Spleen (tissue), 11 donors: ENCODE results near the gene HOXC11. TPM values are rescaled to one million over a fixed set of nuclear protein-coding genes. Genes with fewer than 3 reads are reported as not detected.
A peak's percentile ranks its signal among the peaks of the same experiment; 100 is the strongest.

Experiments
- DNase-seq: peaks from one replicate; pipeline ENCODE4 v3.0.0-alpha.2; 2020
- H3K27ac ChIP-seq, 8 donors: fragments of 200-600 bp; sonication (generic) in 7 of 8; 1 replicate in 4 of 8; 2 replicates in 4 of 8; pipeline versions ENCODE4 v1.5.0 to v1.8.0; 2016 to 2021; ENCODE audit warnings: inconsistent platforms in 4 of 8, mild to moderate bottlenecking in 4 of 8, moderate library complexity in 1 of 8
- H3K27me3 ChIP-seq, 7 donors: fragments of 200-600 bp; sonication (generic) in 6 of 7; replicated peaks in 1 of 7; 1 replicate in 4 of 7; 2 replicates in 3 of 7; pipeline versions ENCODE4 v1.5.0 to v1.8.0; 2016 to 2021; ENCODE audit warnings: inconsistent platforms in 3 of 7, mild to moderate bottlenecking in 1 of 7
- H3K36me3 ChIP-seq, 6 donors: fragments of 200-600 bp; sonication (generic) in 5 of 6; 1 replicate in 4 of 6; 2 replicates in 2 of 6; pipeline versions ENCODE4 v1.5.0 to v1.8.0; 2016 to 2021; ENCODE audit warnings: inconsistent platforms in 2 of 6
- H3K4me1 ChIP-seq, 6 donors: fragments of 200-600 bp; sonication (generic) in 5 of 6; 1 replicate in 3 of 6; 2 replicates in 3 of 6; pipeline versions ENCODE4 v1.5.0 to v1.8.0; 2016 to 2021; ENCODE audit warnings: inconsistent platforms in 3 of 6
- H3K4me3 ChIP-seq, 8 donors: fragments of 200-600 bp; sonication (generic) in 7 of 8; 1 replicate in 4 of 8; 2 replicates in 4 of 8; pipeline versions ENCODE4 v1.5.0 to v1.8.0; 2016 to 2021; ENCODE audit warnings: inconsistent platforms in 4 of 8, mild to moderate bottlenecking in 4 of 8, moderate library complexity in 2 of 8
- H3K9me3 ChIP-seq, 8 donors: fragments of 200-600 bp; sonication (generic) in 7 of 8; 1 replicate in 4 of 8; 2 replicates in 4 of 8; pipeline versions ENCODE4 v1.5.0 to v1.8.0; 2016 to 2021; ENCODE audit warnings: inconsistent platforms in 4 of 8
- POLR2A ChIP-seq, 3 donors: fragments of 450-650 bp; IDR thresholded peaks; one replicate each; pipeline ENCODE4 v1.5.1; 2017; ENCODE audit warnings: antibody characterized with exemption in 3 of 3, mild to moderate bottlenecking in 1 of 3
- POLR2AphosphoS5 ChIP-seq, 3 donors: sonication (generic); formaldehyde crosslinking; IDR thresholded peaks; one replicate each; pipeline ENCODE4 v1.5.1; 2017; ENCODE audit warnings: antibody characterized with exemption in 3 of 3
- WGBS, 5 donors: extraction: QIAGEN DNeasy Blood & Tissue Kit in 3 of 5; methylation state at CpG; one replicate each; pipeline versions ENCODE4 v1.1.5 to v1.1.7; 2013 to 2018; 5-methylcytosine and 5-hydroxymethylcytosine counted together
- intact Hi-C: fragments of 100-400 bp; cut with DNase I; formaldehyde crosslinking; loops from one replicate; pipeline ENCODE4 v1.15.0; 2023; ENCODE audit warnings: low total_unique reads
- polyA plus RNA-seq, 3 donors: library from polyadenylated mRNA; stranded (reverse); fragments of 200-250 nt; gene quantifications; one replicate each; pipeline ENCODE4 v1.2.1, GENCODE V29; 2013
- total RNA-seq, 7 donors: library from RNA; depleted of rRNA in 3 of 7; stranded (reverse); fragments of >200 nt in 3 of 7; fragmentation: NEBNext Ultra II Directional in 4 of 7; extraction: Animal tissue kit (Norgen Biotek cat#: 25700) in 4 of 7; gene quantifications; one replicate each; pipeline versions ENCODE4 v1.1.0 to v1.2.1, GENCODE V29; 2016 to 2021
- TF ChIP-seq, protein P1 (sequence below), 11 experiments: fragments of 200-600 bp in 7 of 11; fragments of 450-650 bp in 4 of 11; sonication (generic) in 4 of 11; IDR thresholded peaks in 8 of 11; conservative IDR thresholded peaks in 3 of 11; 1 replicate in 7 of 11; 2 replicates in 4 of 11; pipeline versions ENCODE4 v1.4.0 to v1.8.0; 2016 to 2021; ENCODE audit warnings: antibody characterized with exemption in 11 of 11, inconsistent platforms in 4 of 11, mild to moderate bottlenecking in 1 of 11
- donor health status: healthy with polysubstance abuse.
- donor health status: DM: no; HTN: no; CAD: no; lungs with moderate emphysema.
- donor health status: DM: no; HTN: no; CAD: no.
- donor health status: Bipolar disorder and iron deficiency.
- donor health status: healthy.
- donor health status: DM: no; HTN: no; CAD: no.
- donor health status: DM: yes; HTN: yes; CAD: no.

HOXC11 gene
- total and polyA plus RNA-seq, 10 donors: not detected

DNA sequence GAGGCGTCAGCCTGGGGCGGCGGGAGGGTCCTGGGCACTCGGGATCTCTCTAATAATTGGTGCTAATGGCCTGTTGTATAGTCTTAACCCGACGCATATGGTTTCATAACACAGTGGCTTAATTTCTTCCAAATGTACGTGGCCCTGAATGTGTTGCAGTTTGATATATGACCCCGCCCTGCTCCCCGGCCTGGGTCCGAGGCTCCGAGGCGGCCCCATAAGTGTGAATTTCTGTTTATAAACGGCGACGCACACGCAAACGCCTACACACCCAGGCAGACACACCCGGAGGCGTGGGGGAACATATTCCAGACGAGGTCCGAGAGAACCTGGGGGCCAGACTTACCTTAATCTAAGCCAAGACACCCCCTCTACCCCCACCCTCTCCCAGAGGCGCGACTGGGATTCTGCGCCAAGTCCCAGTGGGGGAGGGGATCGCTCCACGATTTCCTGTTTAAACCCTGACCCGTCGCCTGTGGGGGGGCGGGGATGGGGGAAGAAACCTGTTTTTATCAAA is 45.6 kb downstream of the HOXC11 start:
- Histone ChIP-seq H3K27me3 (peaks cover 9 to 100% (median 83%) of the 10 kb centered on the region in 7 donors), H3K27ac (peak overlapping the region in 2 of 8 donors; percentile 33 to 44), H3K36me3 (no peaks in the 10 kb centered on the region), H3K4me3 (peak overlapping the region in 5 of 8 donors; percentile 30 to 71 (median 36)), H3K9me3 (no peaks in the 10 kb centered on the region), H3K4me1 (peaks cover 7 to 52% (median 39%) of the 10 kb centered on the region in 6 donors)
- intact Hi-C loops: no loop called here
- TF ChIP-seq POLR2A (IDR thresholded peaks at IDR 0.05) (no peak), POLR2AphosphoS5 (IDR thresholded peaks at IDR 0.05) (no peak)
- TF ChIP-seq, protein P1, sequence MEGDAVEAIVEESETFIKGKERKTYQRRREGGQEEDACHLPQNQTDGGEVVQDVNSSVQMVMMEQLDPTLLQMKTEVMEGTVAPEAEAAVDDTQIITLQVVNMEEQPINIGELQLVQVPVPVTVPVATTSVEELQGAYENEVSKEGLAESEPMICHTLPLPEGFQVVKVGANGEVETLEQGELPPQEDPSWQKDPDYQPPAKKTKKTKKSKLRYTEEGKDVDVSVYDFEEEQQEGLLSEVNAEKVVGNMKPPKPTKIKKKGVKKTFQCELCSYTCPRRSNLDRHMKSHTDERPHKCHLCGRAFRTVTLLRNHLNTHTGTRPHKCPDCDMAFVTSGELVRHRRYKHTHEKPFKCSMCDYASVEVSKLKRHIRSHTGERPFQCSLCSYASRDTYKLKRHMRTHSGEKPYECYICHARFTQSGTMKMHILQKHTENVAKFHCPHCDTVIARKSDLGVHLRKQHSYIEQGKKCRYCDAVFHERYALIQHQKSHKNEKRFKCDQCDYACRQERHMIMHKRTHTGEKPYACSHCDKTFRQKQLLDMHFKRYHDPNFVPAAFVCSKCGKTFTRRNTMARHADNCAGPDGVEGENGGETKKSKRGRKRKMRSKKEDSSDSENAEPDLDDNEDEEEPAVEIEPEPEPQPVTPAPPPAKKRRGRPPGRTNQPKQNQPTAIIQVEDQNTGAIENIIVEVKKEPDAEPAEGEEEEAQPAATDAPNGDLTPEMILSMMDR (IDR thresholded peaks at IDR 0.05 in 8 of 11, conservative IDR thresholded peaks at IDR 0.05 in 3 of 11): no peak
- WGBS, 5 donors: 20 to 32% (median 25%) methylated on average over 22 to 29 of the region's 29 CpGs
- no peak for DNase-seq

- H3K27ac ChIP-seq: no peak overlapping the region
Observed at GRCh38 chr12:54019091-54019811, 46.3 kb downstream of the HOXC11 start.

GRCh38 chr12:54019924-54020590 is 47.1 kb downstream of the HOXC11 start:
- peaks cover 7 to 42% (median 32%) of the 10 kb centered on the region in 6 donors for H3K4me1 ChIP-seq
- intact Hi-C loops: no loop called here
- no peak for DNase-seq
- TF ChIP-seq POLR2AphosphoS5 (IDR thresholded peaks at IDR 0.05) (no peak), POLR2A (IDR thresholded peaks at IDR 0.05) (no peak)
- TF ChIP-seq, protein P1 (IDR thresholded peaks at IDR 0.05 in 8 of 11, conservative IDR thresholded peaks at IDR 0.05 in 3 of 11): no peak
- no peak overlapping the region for H3K27ac ChIP-seq
- WGBS, 5 donors: 30 to 49% (median 42%) methylated on average over 10 of the region's 10 CpGs
- H3K36me3 ChIP-seq: no peaks in the 10 kb centered on the region
- H3K4me3 ChIP-seq: no peak overlapping the region
- peaks cover 7 to 100% (median 82%) of the 10 kb centered on the region in 7 donors for H3K27me3 ChIP-seq
- H3K9me3 ChIP-seq: no peaks in the 10 kb centered on the region

More at GRCh38 chr12:54019091-54019811, 46.3 kb downstream of the HOXC11 start:
- H3K4me1 ChIP-seq: peaks cover 7 to 50% (median 37%) of the 10 kb centered on the region in 6 donors
- no peaks in the 10 kb centered on the region for H3K36me3 ChIP-seq
- peak overlapping the region in 1 of 8 donors; percentile 71 for H3K4me3 ChIP-seq
- intact Hi-C loops: no loop called here
- no peak for DNase-seq
- TF ChIP-seq, protein P1 (IDR thresholded peaks at IDR 0.05 in 8 of 11, conservative IDR thresholded peaks at IDR 0.05 in 3 of 11): no peak
- TF ChIP-seq POLR2AphosphoS5 (IDR thresholded peaks at IDR 0.05): no peak
- no peak for TF ChIP-seq POLR2A (IDR thresholded peaks at IDR 0.05)
- no peaks in the 10 kb centered on the region for H3K9me3 ChIP-seq
- H3K27me3 ChIP-seq: peaks cover 9 to 100% (median 85%) of the 10 kb centered on the region in 7 donors
- 22 to 56% (median 33%) methylated on average over 41 to 43 of the region's 43 CpGs for WGBS, 5 donors
